Epithelial cell of esophagus (primary cell): ENCODE data around the gene SPTLC3.

Experiments used
- DNase-seq: peaks from one replicate; pipeline ENCODE4 v3.0.0; 2010; ENCODE audit warnings: low read depth
- H3K4me3 ChIP-seq: 2 replicates; pipeline ENCODE4 v1.5.1; 2011; ENCODE audit warnings: mild to moderate bottlenecking, low read length, control low read depth
- CTCF ChIP-seq: IDR thresholded peaks from 2 replicates; pipeline ENCODE4 v1.5.1; 2011; ENCODE audit warnings: low read depth, mild to moderate bottlenecking, low read length, control low read depth, inconsistent platforms; ENCODE audit not compliant: insufficient read depth; ENCODE audit errors: missing control alignments

Gene SPTLC3

GRCh38 chr20:13102237-13102636 lies 93.5 kb downstream of the SPTLC3 start:
- no peak for TF ChIP-seq CTCF
- no peak overlapping the region for H3K4me3 ChIP-seq
- no peak for DNase-seq

DNA sequence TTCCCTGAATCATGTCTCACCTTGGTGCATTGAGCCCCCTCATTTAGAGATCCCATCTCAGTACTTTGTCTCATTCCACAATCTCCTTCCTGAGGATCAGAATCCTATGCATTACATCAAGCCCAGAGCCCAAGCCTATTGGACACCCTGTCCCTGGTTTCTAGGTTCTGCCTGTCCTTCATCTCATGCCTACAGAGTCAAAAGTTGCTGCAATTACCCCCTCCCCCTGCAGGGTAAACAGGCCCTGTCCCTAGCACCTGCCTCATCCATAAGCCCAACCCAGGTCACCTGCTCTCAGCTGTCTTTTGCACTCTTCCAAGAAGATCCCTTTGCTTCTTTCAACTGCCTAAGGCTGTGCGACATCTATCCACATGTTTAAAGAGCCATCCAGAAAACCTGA lies 93.9 kb downstream of the SPTLC3 start:
- no peak overlapping the region for H3K4me3 ChIP-seq
- no peak for TF ChIP-seq CTCF
- DNase-seq: no peak

DNA sequence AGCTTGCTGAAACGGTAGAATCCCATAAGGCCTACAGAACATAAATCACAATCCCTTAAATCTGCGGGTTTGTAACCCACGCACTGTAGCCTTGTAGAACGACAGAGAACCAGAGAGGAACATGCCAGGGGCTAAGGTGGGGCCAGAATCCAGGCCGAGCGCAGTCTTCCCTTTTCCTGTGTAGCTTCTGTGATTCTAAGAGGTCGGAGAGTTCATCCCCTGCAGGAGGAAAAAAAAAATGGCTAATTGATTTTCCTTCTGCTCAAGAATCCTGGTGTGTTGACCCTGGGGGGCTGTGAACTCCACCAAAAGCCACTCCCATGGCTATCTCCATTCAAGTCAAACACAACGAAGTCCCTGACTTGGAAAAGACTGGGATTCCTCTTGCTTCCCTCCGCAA lies 96.3 kb downstream of the SPTLC3 start:
- H3K4me3 ChIP-seq: no peak overlapping the region
- DNase-seq: no peak
- TF ChIP-seq CTCF: no peak

GRCh38 chr20:13105864-13106457 lies 97.2 kb downstream of the SPTLC3 start:
- DNase-seq: peak; percentile 51
- peak; percentile 55 for TF ChIP-seq CTCF
- no peak overlapping the region for H3K4me3 ChIP-seq

GRCh38 chr20:13109658-13110057 lies 100.9 kb downstream of the SPTLC3 start:
- no peak for DNase-seq
- TF ChIP-seq CTCF: no peak
- H3K4me3 ChIP-seq: no peak overlapping the region

DNA sequence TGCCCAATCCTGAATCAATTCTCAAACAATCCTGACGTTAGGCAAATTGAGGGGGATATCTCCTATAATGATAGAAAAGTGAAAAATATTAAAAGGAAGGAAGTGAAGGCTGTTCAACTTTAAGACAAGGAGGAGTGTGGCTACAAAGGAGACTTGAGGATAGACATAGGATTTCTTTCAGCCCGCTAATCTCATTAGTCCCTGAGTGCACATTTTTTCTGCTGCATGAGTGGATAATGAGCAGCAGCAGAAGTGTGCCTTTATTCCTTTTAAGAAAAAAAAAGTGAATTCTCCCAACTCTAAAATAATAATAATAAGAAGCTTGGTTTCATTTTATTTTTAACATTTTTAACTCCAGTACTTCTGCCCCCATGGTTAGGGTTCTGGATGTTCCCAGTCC lies 102.0 kb downstream of the SPTLC3 start:
- H3K4me3 ChIP-seq: no peak overlapping the region
- TF ChIP-seq CTCF: no peak
- DNase-seq: no peak

DNA sequence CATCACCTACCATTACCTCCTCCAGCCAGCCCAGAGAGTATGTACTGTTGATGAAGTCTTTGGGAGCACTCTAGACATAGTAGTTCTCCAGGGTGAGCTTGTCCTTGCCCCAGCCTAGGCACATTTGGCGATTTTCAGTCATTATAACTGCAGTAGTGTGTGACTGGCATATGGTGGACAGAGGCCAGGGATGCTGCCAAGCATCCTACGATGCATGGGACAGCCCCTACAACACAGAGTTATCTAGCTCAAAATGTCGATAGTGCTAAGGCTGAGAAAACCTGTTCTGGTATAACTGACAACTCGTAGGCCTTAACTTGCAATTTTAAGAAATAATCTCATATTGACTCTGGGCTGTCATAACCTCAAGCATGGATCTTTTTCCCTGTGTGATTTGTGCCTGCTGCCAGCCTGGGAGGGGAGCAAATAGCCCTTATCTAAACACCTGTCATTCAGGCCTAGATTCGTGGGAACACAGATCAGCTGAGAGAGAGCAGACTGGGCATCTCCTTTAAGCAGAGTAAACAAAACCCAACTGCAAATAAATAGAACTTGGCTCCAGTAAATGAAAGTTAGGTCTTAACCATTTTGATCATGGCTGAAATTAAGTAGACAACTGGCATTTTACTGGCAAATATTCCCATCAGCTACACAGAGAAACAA lies 102.6 kb downstream of the SPTLC3 start:
- TF ChIP-seq CTCF: no peak
- no peak for DNase-seq

More for the DNA sequence above, 102.6 kb downstream of the SPTLC3 start:
- no peak overlapping the region for H3K4me3 ChIP-seq
